Measurements from ENCODE around the gene TAPT1. TPM values are rescaled to one million over a fixed set of nuclear protein-coding genes. Genes with fewer than 3 reads are reported as not detected.

The TAPT1 gene
- total RNA-seq, 1 experiment from 2014 or later, result 11.1 TPM

GRCh38 chr4:16162891-16163290 is 63.4 kb downstream of the TAPT1 start:
- Histone ChIP-seq H4K5ac (ENCODE audit: insufficient read length, low read depth, low read length) (no peak overlapping the region), H3K79me2 (ENCODE audit: insufficient read depth, low read length) (no peaks in the 10 kb centered on the region), H3K79me1 (ENCODE audit: insufficient read depth, low read depth, low read length, poor library complexity, severe bottlenecking) (no peaks in the 10 kb centered on the region), H3T11ph (ENCODE audit: low read length) (no peak overlapping the region), H3K27me3 (ENCODE audit: insufficient read depth, low read length) (no peaks in the 10 kb centered on the region), H3K9me3 (ENCODE audit: control insufficient read depth, low read depth, low read length) (no peaks in the 10 kb centered on the region), H4K20me1 (ENCODE audit: control insufficient read depth, insufficient read depth, insufficient read length) (no peaks in the 10 kb centered on the region), H2BK5ac (ENCODE audit: insufficient read length, low read length) (no peak overlapping the region), H3K9ac (ENCODE audit: extremely low read depth, insufficient read length, low read length) (no peak overlapping the region), H3K56ac (ENCODE audit: insufficient read length, low read depth, low read length) (no peak overlapping the region), H4K91ac (ENCODE audit: insufficient read length, low read depth, low read length) (no peak overlapping the region), H2BK120ac (ENCODE audit: low read depth, low read length, poor library complexity, severe bottlenecking) (no peak overlapping the region), H2AK5ac (ENCODE audit: insufficient read length, low read length) (no peak overlapping the region), H2BK20ac (ENCODE audit: low read depth, low read length, poor library complexity, severe bottlenecking) (no peak overlapping the region), H3K18ac (ENCODE audit: insufficient read length, low read depth, low read length) (no peak overlapping the region), H3K23me2 (ENCODE audit: insufficient read length, low read depth, low read length, poor library complexity, severe bottlenecking) (no peaks in the 10 kb centered on the region), H3K4ac (ENCODE audit: low read depth, low read length) (no peak overlapping the region), H2AFZ (ENCODE audit: low read length) (no peak overlapping the region), H2BK15ac (ENCODE audit: low read depth, low read length) (no peak overlapping the region), H3K27ac (ENCODE audit: insufficient read length, low read depth, low read length) (no peak overlapping the region), H3K4me1 (ENCODE audit: insufficient read depth, low read length) (no peaks in the 10 kb centered on the region), H4K8ac (replicated peaks; ENCODE audit: insufficient read length, low read depth, low read length) (no peak overlapping the region), H2BK12ac (ENCODE audit: insufficient read length, low read depth, low read length) (no peak overlapping the region), H3K23ac (ENCODE audit: insufficient read length, low read depth, low read length) (no peak overlapping the region), H3K14ac (ENCODE audit: insufficient read depth, low read length) (no peak overlapping the region), H3K4me2 (ENCODE audit: insufficient read depth, insufficient read length, low read length) (no peak overlapping the region)
- Mint-ChIP-seq H3K27me3 (ENCODE audit: low read depth) (no peaks in the 10 kb centered on the region), H3K9me3 (no peaks in the 10 kb centered on the region), H3K27ac (no peak overlapping the region), H3K4me1 (peaks cover 6 to 12% of the 10 kb centered on the region in 2 experiments; a peak in 3 of 4 replicates), H3K4me3 (no peak overlapping the region), H3K36me3 (ENCODE audit: insufficient read depth in 1 of 3, low read depth in 3 of 3) (peaks cover 11 to 31% (median 27%) of the 10 kb centered on the region in 3 experiments; a peak in 6 of 7 replicates)
- no peak for TF ChIP-seq CTCF (conservative IDR thresholded peaks at IDR 0.05)
- no CpG with 5 or more reads among the region's 4 CpGs for WGBS (ENCODE audit: extremely low coverage, insufficient read length, low lambda C conversion rate)
- no peak for DNase-seq
